ENCODE data around the gene PDE11A.
A peak's percentile ranks its signal among the peaks of the same experiment; 100 is the strongest.
"Not testable (repeated sequence)": the region's sequence is repeated elsewhere in the genome, so short reads cannot be mapped to it uniquely, and the experiment has no call there.

PDE11A gene

DNA sequence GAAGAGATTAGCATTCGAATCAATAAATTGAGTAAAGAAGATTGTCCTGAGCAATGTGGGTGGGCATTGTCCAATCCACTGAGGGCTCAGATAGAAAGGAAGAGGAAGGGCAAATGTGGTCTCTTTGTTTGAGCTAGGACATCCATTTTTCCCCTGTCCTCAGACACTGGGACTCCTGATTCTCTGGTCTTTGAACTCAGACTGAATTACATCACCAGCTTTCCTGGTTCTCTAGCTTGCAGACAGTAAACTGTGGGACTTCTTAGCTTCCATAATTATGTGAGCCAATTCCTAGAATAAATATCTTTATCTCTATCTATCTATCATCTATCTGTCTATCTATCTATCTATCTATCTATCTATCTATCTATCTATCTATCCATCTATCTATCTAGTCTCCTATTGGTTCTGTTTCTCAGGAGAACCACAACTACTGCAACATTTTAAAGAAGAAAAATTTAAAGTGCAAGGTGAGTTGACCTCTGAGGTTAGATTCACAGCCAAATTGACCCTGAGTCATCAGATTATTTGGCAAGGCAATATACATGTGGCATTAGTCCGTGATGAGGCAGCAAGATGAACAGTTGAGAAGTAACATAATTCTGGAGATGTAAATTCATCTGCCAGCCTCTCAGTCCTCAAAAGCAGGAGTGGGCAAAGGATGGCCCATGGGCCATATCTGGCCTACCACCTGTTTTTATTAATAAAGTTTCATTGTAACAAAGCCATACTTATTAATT is 191.4 kb downstream of the PDE11A start:
- DNase-seq = no peak

DNA sequence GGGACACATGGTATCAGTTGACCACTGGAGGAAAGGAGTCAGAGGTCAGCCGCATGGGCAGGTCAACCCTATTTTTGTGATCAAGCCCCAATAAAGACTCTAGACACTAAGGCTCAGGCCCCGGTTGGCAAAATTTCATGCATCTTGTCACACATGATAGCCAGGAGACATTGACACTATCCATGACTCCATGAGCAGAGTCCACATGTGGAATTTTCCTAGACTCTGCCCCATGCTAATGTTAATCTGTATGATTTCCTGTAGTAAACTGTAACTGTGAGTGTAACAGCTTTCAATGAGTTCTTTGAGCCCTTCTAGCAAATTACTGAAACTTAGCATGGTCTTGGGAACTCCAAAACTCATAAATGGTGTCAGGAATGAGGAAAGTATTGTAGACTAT is 192.3 kb downstream of the PDE11A start:
- DNase-seq = no peak

DNA sequence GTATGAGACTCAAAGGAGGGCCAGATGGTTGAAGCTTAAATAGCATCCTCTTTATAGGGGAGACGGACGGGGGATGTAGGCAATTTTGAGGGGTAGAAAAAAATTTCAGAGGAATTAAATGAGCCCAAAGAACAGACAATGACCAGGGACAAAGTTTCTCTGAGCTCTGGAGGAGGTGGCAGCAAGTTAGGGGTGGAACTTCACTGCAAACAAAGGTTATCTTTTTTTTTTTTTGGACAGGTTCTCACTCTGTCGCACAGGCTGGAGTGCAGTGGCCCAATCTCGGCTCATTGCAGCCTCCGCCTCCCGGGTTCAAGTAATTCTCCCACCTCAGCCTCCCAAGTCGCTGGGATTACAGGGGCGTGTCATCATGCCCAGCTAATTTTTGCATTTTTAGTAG is 195.6 kb downstream of the PDE11A start:
- DNase-seq = no peak

DNA sequence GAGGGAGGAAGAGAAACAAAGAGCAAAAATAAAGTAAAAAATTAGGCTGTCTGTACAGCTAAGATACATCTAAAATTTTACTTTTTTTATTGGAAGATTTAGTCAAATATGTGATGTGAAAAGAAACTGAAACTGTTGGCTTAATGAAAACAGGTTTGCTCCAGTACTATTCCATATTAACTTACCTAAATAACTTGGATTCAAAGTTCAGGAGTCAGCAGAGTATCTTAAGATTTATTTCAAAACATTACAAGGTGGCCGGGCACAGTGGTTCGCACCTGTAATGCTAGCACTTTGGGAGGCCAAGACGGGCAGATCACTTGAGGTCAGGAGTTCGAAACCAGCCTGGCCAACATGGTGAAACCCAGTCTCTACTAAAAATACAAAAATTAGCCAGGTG is 197.9 kb downstream of the PDE11A start:
- DNase-seq = no peak

DNA sequence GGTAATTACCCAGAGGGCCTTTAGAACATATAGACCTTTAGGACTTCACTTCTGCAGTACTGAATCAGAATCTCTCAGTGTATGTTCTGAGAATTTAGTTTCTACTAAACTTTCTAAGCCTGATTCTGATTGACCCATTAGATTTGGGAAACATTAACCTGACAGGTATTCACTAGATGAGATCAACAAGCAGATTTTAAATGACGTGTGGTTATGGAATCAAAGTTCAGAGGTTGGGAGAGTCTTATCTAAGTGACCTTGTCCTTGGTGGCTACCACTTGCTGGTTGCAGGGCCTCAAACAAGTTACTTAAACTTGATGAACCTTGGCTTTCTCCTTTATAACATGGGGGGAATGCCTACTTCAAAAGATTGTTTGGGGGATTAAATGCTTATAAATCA is 198.7 kb downstream of the PDE11A start:
- no peak for DNase-seq

DNA sequence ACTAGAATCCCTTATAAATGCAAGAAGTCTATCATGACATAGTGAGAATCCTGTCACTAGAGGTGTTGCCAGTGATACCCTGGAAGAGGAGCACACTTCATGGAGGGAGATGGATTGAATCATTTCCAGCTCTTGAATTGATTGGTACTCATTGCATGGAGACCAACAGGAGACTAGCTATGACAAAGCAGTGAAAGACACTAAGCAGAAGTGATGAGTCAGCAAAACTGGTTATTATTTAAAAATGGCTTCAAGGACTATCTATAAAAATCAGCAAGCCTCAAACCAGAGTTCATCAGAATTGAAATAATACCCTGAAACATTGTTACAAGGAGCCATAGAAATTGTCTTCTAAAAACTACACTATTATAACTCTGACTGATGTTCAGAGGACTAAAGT is 200.3 kb downstream of the PDE11A start:
- DNase-seq = no peak

DNA sequence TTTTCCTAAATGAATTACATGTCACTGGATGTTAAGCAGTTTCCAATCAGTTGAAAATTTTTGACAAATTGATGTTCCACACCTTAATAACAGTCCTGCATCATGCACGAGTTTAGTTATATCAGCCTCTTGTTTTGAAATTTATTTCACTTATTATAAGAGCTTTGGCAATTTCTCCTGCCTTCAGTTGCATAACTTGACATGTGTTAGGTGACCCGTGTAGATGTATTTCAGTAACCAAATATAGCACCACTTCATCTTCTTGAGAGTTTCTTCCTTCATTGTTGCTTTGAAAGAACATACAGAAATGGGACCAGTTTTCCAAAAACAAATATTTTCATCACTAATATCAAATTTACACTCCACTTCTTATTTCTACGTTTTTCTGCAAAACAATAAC is 202.7 kb downstream of the PDE11A start:
- DNase-seq = no peak

DNA sequence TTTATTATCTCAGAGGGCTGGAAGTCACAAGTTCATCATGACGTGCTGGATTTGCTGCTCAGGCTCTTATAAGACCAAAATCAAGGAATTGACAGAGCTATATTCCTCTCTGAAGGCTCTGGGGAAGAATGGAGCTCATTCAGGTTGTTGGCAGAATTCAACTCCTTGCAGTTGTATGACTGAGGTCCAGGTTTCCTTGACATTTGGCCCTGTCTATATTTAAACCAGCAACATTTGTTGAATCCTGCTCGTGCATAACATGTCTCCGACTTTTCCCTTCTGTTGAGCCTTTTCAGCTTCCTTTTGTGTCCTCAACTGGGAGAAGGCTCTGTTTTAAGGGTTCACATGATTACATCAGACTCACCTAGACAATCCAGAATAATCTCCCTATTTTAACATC is 203.4 kb downstream of the PDE11A start:
- DNase-seq = no peak

DNA sequence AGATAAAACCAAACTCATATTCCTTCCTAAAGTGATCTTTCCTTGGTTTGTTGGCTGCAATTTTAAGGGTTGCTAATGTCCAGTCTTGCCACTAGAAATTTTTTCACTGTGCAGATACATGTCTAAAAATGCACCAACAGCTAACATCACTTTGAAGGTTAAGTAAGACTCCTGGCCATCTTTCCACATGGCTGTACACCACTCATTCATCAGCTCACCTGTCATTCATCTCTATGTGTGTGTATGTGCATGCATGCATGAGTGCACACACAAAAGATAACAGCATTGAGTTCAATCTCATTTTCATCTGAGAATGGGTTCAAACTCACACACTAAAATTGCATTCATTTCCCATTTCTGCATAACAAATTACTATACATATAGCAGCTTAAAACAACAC is 203.8 kb downstream of the PDE11A start:
- no peak for DNase-seq

DNA sequence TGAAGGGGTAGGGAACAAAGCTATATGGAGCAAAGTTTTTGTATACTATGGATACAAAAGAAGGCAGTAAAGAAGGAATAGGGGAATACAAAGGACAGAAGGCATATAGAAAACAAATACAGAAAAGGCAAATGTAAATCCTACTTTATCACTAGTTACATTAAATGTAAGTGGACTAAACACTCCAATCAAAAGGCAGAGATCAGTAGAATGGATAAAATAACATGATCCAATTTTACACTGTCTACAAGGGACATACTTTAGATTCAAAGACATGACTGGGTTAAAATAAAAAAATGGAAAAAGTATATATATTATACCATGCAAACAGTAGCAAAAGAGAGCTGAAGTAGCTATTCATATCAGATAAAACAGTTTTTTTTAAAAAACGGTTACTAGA is 215.0 kb downstream of the PDE11A start:
- DNase-seq = no peak

DNA sequence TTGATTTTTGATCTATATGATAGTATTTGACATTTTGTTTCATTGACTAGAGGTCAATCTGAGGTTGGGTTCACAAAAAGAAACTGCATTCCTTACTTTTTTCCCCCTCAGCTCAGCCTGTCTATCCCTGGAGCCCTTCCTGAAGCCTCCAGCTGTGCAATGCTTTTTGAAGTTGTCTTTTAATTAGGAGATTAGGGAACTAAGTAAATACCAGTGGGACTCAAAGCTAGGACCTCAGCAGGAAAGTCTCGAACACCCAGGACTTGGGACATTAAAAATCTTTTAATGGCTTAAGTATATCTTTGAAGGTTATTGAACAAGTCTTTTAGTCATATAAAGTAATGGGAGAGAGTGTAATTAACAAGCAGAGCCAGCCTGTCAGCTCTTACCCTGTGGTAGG is 220.2 kb downstream of the PDE11A start:
- DNase-seq = no peak

DNA sequence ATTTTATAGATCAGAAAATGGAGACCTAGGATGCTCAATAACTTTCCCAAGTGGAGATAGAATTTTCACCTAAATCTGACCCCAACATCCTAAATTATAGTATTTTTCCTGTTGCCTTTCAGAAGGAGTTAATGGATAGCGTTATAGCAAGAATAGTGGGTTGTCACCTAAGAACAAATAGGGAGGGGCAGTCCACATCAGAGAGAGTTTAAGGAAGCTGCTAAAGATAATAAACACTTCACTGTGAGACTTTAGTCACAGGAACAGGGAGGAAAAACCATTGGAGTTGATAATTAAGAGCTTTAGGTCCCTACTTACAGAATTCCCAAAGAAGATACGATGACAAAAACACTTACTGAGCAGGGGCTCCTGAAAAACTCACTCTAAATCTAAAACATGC is 229.4 kb downstream of the PDE11A start:
- no peak for DNase-seq

DNA sequence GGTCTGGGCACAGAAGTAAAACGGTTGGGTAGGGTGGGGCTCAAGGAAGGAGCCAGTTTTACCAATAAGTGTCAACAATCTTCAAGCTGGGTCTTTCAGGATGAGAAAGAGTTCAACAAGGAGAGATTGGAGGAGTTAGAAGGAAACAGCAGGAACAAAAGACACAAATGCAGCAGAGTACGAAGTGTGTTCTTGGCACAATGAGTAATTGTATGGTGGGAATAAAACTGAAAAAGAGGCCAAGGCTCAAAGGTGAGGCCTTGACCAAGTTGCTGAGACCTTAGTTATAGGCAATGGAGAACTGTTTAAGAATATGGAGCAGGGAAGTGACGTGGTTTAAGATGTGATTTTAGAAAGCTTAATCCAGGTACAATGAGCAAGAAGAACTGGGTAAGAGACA is 230.3 kb downstream of the PDE11A start:
- no peak for DNase-seq

DNA sequence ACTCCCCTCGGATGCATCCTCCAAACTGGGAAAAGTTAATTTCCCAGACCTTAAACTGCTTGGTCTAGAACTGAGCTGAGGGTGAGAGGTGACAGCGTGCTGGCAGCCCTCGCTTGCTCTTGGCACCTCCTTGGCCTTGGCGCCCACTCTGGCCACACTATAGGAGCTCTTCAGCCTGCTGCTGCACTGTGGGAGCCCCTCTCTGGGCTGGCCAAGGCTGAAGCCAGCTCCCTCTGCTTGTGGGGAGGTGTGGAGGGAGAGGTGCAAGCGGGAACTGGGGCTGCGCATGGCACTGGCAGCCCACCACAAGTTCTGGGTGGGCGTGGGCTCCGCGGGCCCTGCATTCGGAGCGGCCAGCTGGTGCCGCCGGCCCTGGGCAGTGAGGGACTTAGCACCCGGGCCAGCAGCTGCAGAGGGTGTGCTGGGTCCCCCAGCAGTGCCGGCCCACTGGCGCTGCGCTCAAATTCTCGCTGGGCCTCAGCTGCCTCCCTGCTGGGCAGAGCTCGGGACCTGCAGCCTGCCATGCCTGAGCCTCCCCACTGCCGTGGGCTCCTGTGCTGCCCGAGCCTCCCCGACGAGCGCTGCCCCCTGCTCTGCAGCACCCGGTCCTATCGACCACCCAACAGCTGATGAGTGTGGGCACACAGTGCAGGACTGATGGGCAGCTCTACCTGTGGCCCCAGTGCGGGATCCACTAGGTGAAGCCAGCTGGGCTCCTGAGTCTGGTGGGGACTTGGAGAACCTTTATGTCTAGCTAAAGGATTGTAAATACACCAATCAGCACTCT is 237.0 kb downstream of the PDE11A start:
- DNase-seq = not testable (repeated sequence)

DNA sequence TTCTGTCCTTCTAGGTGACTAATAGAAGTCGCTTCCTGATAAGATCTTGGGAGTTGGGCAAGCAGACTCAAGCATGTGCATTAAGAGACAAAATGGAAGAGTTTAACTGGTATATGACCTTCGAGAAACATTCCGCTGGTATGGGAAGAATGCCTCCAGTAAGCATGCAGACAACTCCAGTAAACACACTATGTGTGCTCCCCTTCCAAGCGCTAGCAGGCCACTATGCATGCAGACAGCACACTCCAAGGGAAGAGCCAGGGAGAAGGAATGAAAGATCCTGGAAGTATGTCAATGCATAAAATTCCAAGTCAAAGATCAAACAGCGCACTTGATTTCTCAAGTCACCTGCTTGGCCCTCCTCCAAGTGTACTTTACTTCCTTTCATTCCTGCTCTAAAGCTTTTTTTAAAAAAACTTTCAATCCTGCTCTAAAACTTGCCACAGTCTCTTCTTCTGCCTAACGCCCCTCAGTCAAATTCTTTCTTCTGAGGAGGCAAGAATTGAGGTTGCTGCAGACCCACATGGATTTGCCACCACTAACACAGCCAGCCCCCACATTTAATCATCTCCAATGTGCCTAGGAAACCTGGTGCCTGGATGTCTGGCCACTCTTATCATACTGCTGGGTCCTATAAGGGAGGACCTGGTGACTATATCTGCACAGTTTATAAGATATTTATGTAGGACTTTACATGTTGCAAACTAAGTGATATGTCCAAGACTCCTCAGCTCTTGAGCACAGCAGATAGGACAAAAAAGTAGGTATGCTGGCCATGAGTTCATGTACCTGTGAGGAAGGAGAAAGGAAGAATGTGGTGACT is 239.8 kb downstream of the PDE11A start:
- no peak for DNase-seq

DNA sequence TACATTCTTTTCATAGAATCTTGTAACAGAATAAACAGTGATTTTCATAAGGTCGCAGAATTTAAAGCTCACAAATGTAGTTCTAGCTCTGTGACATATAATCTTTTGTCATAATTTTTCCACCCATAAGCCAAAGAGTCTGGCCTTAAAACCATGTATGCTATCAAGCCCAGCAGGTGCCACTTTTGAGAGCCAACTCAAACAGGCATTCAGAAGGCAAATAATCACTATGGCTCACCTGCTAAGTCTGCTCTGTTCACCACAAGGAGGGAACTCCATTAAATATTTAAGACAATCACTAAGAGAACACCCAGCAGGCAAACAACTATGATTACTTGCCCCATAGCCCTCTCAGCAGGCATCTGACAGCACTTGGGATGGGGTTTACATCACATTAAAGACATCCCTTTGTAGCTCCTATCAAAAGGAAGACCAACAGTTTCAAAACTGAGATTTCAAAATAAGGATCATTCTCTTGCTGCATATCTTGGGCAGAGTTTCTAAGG is 241.6 kb downstream of the PDE11A start:
- peak in 1 of 2 experiments; percentile 26 for DNase-seq

DNA sequence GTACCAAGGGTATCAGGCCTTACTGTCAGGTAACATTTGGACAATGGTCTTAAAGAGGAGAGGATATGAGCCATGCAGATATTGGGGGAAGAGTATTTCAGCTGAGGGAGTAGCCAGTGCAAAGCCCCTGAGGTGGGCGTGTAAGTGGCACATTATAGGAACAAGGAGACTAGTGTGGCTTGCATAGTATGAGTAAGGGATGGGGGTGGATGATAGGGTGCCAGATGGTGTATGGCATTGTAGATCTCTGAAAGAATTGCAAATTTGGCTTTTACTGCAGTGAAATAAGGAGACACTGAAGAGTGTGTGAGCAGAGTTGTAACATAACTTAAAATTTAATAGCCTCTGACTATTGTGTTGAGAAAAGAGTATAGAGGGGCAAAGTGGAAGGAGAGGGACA is 244.0 kb downstream of the PDE11A start:
- DNase-seq = no peak

DNA sequence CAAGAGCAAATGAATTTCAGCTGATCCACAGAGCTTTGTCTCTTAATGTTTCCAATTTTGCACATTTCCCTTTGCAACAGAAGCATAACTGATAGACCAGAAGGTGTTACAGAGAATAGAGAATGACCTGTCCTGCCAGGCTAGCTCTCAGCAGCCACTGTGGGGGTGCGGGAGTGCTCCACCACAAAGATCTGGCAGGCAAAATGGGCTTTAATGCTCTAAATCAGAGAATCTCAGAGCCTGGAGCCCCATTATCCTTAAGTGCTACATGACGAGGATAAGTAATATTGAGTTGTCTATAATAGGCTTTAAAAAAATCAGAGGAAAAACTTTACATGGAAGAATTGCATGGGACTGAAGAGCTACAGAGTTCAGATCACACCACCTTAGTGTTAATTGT is 245.7 kb downstream of the PDE11A start:
- DNase-seq = no peak

DNA sequence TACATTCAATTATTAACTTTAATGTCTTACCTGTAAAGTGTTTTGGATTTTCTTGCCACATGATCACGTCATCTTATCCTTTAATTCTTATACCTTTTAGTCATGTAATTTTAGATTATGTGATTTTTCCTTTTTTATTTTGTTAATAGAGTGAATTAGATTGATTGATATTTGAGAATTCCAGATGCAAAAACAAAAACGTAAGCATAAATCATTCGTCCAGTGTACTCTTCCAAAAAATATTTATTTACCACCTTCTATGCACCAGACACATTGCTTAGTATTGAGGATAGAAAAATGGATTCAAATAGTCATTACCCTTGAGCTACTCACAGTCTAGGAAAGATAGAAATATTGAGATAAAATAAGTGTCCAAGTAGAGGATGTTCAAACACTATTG is 249.6 kb downstream of the PDE11A start:
- DNase-seq = no peak

DNA sequence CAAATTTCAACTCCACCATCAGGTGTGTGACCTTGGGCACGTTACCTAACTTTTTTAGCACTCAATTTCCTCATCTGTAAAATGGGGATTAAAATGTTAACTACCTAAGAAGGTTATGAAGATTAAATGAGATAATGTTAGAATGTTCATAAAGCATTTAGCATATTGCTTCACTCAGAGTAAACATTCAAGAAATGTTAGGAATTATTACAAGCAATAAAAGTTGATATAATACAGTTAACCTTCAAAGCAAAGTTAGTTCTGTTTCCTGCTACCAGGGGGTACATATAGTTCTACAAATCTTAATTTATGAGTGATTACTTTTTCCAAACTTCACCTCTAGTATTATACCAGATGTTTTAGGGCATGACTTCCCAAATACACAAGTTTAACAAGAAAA is 254.2 kb downstream of the PDE11A start:
- DNase-seq = no peak

DNA sequence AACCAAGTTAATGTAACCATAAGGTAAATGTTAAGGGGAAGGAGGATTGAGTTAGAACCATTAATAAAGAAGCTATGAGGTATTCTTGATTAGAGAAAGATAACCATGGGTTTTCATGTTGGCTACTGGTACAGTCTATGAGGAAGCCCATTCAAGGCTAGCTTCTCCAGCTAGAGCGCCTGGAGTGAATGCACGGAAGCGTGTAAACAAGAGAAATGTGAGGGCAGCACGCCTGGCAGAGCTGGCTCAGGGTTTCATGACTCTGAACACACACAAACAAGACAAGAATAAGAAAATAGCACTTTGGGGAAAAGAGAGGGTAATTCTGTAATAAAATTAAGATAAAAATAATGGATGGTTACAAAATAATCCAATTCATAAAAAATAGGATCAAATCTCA is 255.3 kb downstream of the PDE11A start:
- peak; percentile 35 to 52 for DNase-seq

DNA sequence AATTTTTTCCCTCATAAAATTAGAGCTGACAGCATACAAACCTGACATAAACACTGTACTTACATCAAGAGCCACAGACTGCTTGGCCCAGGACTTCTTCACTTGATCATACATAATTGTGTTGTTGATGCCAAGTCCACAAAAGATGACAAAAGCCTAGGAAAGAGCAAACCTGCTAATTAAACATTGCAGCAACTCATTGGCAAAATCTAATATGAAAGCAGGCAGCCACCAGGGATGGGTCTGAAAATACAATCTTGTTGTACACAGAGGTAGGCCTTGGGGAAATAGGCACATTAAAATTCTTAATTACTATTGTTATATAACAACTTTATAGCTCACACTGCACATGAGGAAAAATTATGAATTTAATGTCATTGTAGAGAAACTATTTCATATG is 255.8 kb downstream of the PDE11A start:
- peak; percentile 58 to 76 for DNase-seq

DNA sequence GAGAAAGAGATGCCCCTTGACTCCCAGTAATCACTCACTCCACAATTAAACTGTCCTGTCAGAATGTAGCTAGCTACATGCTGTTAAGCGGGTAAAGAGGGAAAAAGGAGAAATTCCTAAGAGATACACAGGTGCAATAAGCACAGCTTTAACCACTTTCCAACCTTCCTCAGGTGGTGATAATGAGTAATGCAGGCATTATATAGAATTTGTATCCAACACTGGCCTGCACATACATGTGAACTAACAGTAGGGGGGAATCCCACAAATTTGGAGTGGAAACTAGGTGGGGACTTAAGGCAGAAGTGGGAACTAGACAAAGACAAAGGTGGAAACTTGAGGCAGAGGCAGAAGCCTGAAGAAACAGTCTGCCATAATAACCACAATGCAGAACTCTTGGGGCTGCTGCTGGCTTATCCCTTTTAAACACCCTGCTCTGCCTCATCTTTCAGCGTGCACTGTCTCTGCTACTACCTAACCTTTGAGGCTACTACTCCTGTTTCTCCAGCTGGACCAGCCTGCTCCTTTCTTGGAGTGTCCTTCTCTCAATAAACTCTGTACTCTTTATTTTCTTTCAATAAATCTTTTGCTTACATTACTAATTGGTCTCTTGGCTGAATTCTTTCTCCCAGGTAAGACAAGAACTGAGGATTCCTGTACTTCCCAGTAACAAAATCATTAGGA is 259.7 kb downstream of the PDE11A start:
- no peak for DNase-seq
